K562 (cell line): ENCODE results near the gene PPP4R4. TPM values are rescaled to one million over a fixed set of nuclear protein-coding genes. Genes with fewer than 3 reads are reported as not detected.

ENCODE experiments used
- ATAC-seq: fragments of 200-7000 bp; cut with Tn5 transposase; 3 replicates; pipeline ENCODE4 v1.9.1; 2020; ENCODE audit warnings: moderate library complexity
- BruUV-seq: library from RNA; stranded (reverse); fragments of 400-500 nt; replicated peaks from 2 replicates; lab custom pipeline; 2021; lab: Mats Ljungman, UMichigan
- CTCF ChIA-PET: fragments of 300-600 bp; formaldehyde crosslinking; extraction: SDS; loops from one replicate; lab custom pipeline; 2021; ENCODE audit warnings: low intra/inter-chr PET ratio; lab: Yijun Ruan, JAX
- POLR2A ChIA-PET: fragments of 300-600, 350-650 bp; sonication (Branson Sonifier 250); formaldehyde crosslinking; extraction: SDS; loops from one replicate; lab custom pipeline; 2021; ENCODE audit warnings: antibody characterized with exemption, inconsistent platforms; lab: Yijun Ruan, JAX
- DNase-seq, 4 experiments: peaks; one replicate each; pipeline versions ENCODE4 v3.0.0 to v3.0.0-alpha.2; 2011 to 2018; ENCODE audit warnings: low spot score in 3 of 4, mixed read lengths in 3 of 4; ENCODE audit errors: extremely low read depth in 1 of 4
- FAIRE-seq: peaks from 2 replicates; lab custom pipeline; 2011; peaks lifted over from hg19 to GRCh38; lab: Jason Lieb, UNC
- H2AFZ ChIP-seq: 2 replicates; pipeline ENCODE4 v1.6.0; 2011; ENCODE audit warnings: low read depth, low read length, control low read depth, inconsistent platforms
- H3K27ac ChIP-seq: fragments of 200-600 bp; 3 replicates; pipeline ENCODE4 v1.8.0; 2011; ENCODE audit warnings: low read depth, mild to moderate bottlenecking, control low read depth, inconsistent platforms, low read length, moderate library complexity, mixed read lengths; ENCODE audit errors: extremely low read depth
- H3K27me3 ChIP-seq, 2 experiments: fragments of 300-600 bp in 1 of 2; 2 replicates in 1 of 2; 3 replicates in 1 of 2; pipeline versions ENCODE4 v1.6.0 to v1.8.0; 2011; ENCODE audit warnings: inconsistent platforms in 2 of 2, low read length in 2 of 2, mild to moderate bottlenecking in 1 of 2, mixed read lengths in 1 of 2, moderate library complexity in 1 of 2; ENCODE audit not compliant: control insufficient read depth in 2 of 2, insufficient read depth in 2 of 2
- H3K36me3 ChIP-seq: fragments of 300-600 bp; 3 replicates; pipeline ENCODE4 v1.8.0; 2011; ENCODE audit warnings: mild to moderate bottlenecking, low read length, inconsistent platforms; ENCODE audit not compliant: control insufficient read depth, insufficient read depth
- H3K4me1 ChIP-seq, 2 experiments: fragments of 200-600 bp in 1 of 2; replicated peaks in 1 of 2; 2 replicates in 1 of 2; 3 replicates in 1 of 2; pipeline versions ENCODE4 v1.5.1 to v1.8.0; 2011; ENCODE audit warnings: inconsistent platforms in 2 of 2, low read length in 2 of 2, mild to moderate bottlenecking in 1 of 2, mixed read lengths in 1 of 2, moderate library complexity in 1 of 2; ENCODE audit not compliant: control insufficient read depth in 2 of 2, insufficient read depth in 2 of 2
- H3K4me2 ChIP-seq: 2 replicates; pipeline ENCODE4 v1.6.1; 2011; ENCODE audit warnings: low read length, control low read depth, inconsistent platforms, mixed read lengths; ENCODE audit not compliant: insufficient read depth
- H3K4me3 ChIP-seq: fragments of 200-600 bp; sonication (generic), shearing (Covaris generic); 2 replicates; pipeline ENCODE4 v1.5.1; 2016; ENCODE audit warnings: control low read depth, inconsistent platforms
- H3K79me2 ChIP-seq: fragments of 200-600 bp; 3 replicates; pipeline ENCODE4 v1.8.0; 2011; ENCODE audit warnings: low read length, inconsistent platforms; ENCODE audit not compliant: control insufficient read depth, insufficient read depth
- H3K9ac ChIP-seq, 2 experiments: 2 replicates each; pipeline versions ENCODE4 v1.6.0 to v1.6.1; 2011; ENCODE audit warnings: low read depth in 2 of 2, low read length in 2 of 2, control low read depth in 1 of 2, inconsistent platforms in 1 of 2, mild to moderate bottlenecking in 1 of 2, mixed read lengths in 1 of 2; ENCODE audit not compliant: insufficient read depth in 1 of 2
- H3K9me1 ChIP-seq: one replicate; pipeline ENCODE4 v1.6.0; 2011; ENCODE audit warnings: inconsistent platforms, mild to moderate bottlenecking, low read length, moderate library complexity; ENCODE audit not compliant: control insufficient read depth, insufficient read depth
- H3K9me3 ChIP-seq: replicated peaks from 2 replicates; pipeline ENCODE4 v1.5.1; 2011; ENCODE audit warnings: low read depth, low read length, inconsistent platforms; ENCODE audit not compliant: control insufficient read depth, insufficient read depth
- H4K20me1 ChIP-seq: replicated peaks from 2 replicates; pipeline ENCODE4 v1.6.1; 2011; ENCODE audit warnings: low read length, inconsistent platforms, mixed read lengths; ENCODE audit not compliant: control insufficient read depth, insufficient read depth
- ATF1 ChIP-seq, 2 experiments: fragments of 450-650 bp in 1 of 2; IDR thresholded peaks; 2 replicates each; pipeline ENCODE4 v1.6.1; 2016; ENCODE audit warnings: missing compliant biosample characterization in 1 of 2, missing genetic modification characterization in 1 of 2
- HDAC8 ChIP-seq: fragments of 450-650 bp; IDR thresholded peaks from 2 replicates; pipeline ENCODE4 v1.6.1; 2016; ENCODE audit warnings: mild to moderate bottlenecking, missing genetic modification characterization, moderate library complexity, missing compliant biosample characterization
- ILF3 ChIP-seq: fragments of 450-650 bp; IDR thresholded peaks from 2 replicates; pipeline ENCODE4 v1.6.1; 2018; ENCODE audit warnings: antibody characterized with exemption, mild to moderate bottlenecking, moderate library complexity, borderline replicate concordance
- NFRKB ChIP-seq: fragments of 450-650 bp; IDR thresholded peaks from 2 replicates; pipeline ENCODE4 v1.6.1; 2016; ENCODE audit warnings: low read depth
- POLR2G ChIP-seq: fragments of 200-400 bp; formaldehyde crosslinking; IDR thresholded peaks from 2 replicates; pipeline ENCODE4 v1.6.1; 2017; ENCODE audit warnings: low read depth, mild to moderate bottlenecking, antibody characterized with exemption, low read length, moderate library complexity
- RBFOX2 ChIP-seq: fragments of 200-400 bp; formaldehyde crosslinking; IDR thresholded peaks from 2 replicates; pipeline ENCODE4 v1.6.1; 2017; ENCODE audit warnings: low read depth, mild to moderate bottlenecking, low read length, moderate library complexity
- ZNF644 ChIP-seq: fragments of 200-800 bp; sonication (Bioruptor generic); IDR thresholded peaks from 2 replicates; pipeline ENCODE4 v1.6.1; 2016; ENCODE audit warnings: low read depth, missing genetic modification characterization, missing compliant biosample characterization
- WGBS: fragments of 100-300 bp; shearing (Covaris generic); methylation state at CpG from one replicate; pipeline ENCODE4 v1.1.6; 2016; ENCODE audit warnings: low coverage, mixed read lengths; ENCODE audit not compliant: insufficient coverage; ENCODE audit errors: missing lambda C conversion rate; 5-methylcytosine and 5-hydroxymethylcytosine counted together
- in situ Hi-C: fragments of 300-500 bp; cut with MboI; formaldehyde crosslinking; loops from 4 replicates; pipeline ENCODE4 v1.15.0; 2018; ENCODE audit warnings: inconsistent platforms, mixed read lengths
- intact Hi-C: fragments of 100-400 bp; cut with micrococcal nuclease; formaldehyde crosslinking; loops from 2 replicates; pipeline ENCODE4 v1.14.2; 2022
- polyA plus RNA-seq, 8 experiments: library from polyadenylated mRNA; depleted of rRNA in 4 of 8; stranded (reverse) in 5 of 8; unstranded in 3 of 8; fragments of >200 nt; fragmentation: Nextera tagmentation in 2 of 8; fragmentation: Illumina TruSeq in 1 of 8; extraction: Ambion mirVana in 2 of 8; extraction: Trizol in 1 of 8; gene quantifications; 2 replicates each; pipeline versions ENCODE4 v1.2.1 to v1.2.3, GENCODE V29; 2011 to 2014; ENCODE audit warnings: inconsistent platforms in 1 of 8, missing spikeins in 1 of 8
- total RNA-seq, 7 experiments: library from RNA; depleted of rRNA in 6 of 7; stranded (reverse); fragments of >200 nt in 6 of 7; fragmentation: Illumina TruSeq in 2 of 7; extraction: Trizol in 2 of 7; gene quantifications; 2 replicates each; pipeline versions ENCODE4 v1.2.1 to v1.2.3, GENCODE V29; 2011 to 2021; ENCODE audit warnings: low replicate concordance in 1 of 7
- TF ChIP-seq, protein P1 (sequence below): fragments of 200-400 bp; formaldehyde crosslinking; IDR thresholded peaks from 2 replicates; pipeline ENCODE4 v1.6.1; 2017; ENCODE audit warnings: mild to moderate bottlenecking, low read depth, low read length, moderate library complexity
- TF ChIP-seq, protein P2 (sequence below), 2 experiments: fragments of 250-450 bp in 1 of 2; fragments of 450-650 bp in 1 of 2; sonication (Bioruptor Pico) in 1 of 2; IDR thresholded peaks; 2 replicates each; pipeline versions ENCODE4 v1.6.1 to v1.8.0; 2016 to 2021; ENCODE audit warnings: mild to moderate bottlenecking in 2 of 2, moderate library complexity in 2 of 2, missing compliant biosample characterization in 1 of 2, missing genetic modification characterization in 1 of 2

PPP4R4 gene
- total and polyA plus RNA-seq, 9 of the 15 experiments (the other 6 are each of a cell fraction or from before 2014, with no cell fraction given) = 0.11 to 0.26 TPM; not detected in 7

DNA sequence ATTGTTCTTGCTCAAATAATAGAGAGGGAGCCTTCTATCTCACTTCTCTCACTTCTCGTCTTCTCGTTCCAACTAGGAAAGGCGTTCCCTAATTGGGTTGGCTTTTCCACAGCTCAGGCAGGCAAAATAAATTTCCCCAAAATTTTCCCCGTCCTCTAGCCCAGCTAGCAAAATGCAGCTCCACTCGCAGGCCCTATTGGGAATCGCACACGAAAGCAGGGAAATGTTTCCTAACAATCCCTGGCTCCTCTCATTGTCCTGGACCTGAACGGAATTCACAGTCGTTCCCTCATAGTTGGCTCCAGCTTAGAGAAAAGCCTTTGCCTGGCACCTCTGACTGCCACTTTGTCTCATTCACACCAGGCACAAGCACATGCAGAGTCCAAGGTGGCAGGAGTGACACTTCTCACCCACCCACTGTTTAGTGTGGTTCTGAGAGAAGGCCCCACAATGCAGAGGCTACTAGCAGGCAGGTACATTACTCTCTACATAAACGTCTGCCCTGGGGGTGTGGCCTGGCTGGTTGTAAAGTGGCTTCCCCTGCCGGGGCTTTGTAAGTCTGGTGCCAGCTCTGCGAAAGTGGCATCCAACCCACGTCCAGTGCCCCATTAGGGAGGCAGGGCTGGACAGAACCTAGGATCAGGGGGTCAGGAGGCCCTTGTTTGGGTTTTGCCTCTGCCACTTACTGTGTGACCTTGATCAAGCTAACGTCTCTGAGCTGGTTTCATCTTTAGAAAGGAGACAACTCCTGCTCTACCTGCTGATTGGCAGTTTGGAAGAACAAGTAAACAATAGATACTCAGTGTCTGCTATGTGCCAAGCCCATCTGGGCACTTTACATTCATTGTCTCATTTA is 114.7 kb downstream of the PPP4R4 start:
- intact Hi-C loops = no loop called here
- Histone ChIP-seq H3K9ac (no peak overlapping the region), H3K9me1 (no peaks in the 10 kb centered on the region), H3K36me3 (no peaks in the 10 kb centered on the region), H3K79me2 (no peaks in the 10 kb centered on the region), H3K4me3 (no peak overlapping the region), H3K27me3 (peaks cover 0 to 6% of the 10 kb centered on the region in 2 experiments; a peak in 1 of 5 replicates), H3K4me1 (no peaks in the 10 kb centered on the region), H4K20me1 (no peaks in the 10 kb centered on the region), H3K27ac (no peak overlapping the region), H2AFZ (no peak overlapping the region), H3K9me3 (no peaks in the 10 kb centered on the region), H3K4me2 (no peak overlapping the region)
- in situ Hi-C loops = no loop called here
- ChIA-PET CTCF (no interaction called here), POLR2A (interaction anchor here (0.5 kb wide), 1 partner anchor 174 kb away, joined by 3 read pairs; no protein-coding TSS in a partner anchor)
- no peak for DNase-seq
- no peak for ATAC-seq
- BruUV-seq = no TSS peak
- WGBS = 2% methylated on average over 10 of the region's 14 CpGs
- FAIRE-seq = no peak
- TF ChIP-seq, protein P1, sequence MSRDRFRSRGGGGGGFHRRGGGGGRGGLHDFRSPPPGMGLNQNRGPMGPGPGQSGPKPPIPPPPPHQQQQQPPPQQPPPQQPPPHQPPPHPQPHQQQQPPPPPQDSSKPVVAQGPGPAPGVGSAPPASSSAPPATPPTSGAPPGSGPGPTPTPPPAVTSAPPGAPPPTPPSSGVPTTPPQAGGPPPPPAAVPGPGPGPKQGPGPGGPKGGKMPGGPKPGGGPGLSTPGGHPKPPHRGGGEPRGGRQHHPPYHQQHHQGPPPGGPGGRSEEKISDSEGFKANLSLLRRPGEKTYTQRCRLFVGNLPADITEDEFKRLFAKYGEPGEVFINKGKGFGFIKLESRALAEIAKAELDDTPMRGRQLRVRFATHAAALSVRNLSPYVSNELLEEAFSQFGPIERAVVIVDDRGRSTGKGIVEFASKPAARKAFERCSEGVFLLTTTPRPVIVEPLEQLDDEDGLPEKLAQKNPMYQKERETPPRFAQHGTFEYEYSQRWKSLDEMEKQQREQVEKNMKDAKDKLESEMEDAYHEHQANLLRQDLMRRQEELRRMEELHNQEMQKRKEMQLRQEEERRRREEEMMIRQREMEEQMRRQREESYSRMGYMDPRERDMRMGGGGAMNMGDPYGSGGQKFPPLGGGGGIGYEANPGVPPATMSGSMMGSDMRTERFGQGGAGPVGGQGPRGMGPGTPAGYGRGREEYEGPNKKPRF = no peak
- TF ChIP-seq POLR2G (no peak), ILF3 (no peak), ZNF644 (tag) (no peak), NFRKB (no peak), RBFOX2 (no peak), HDAC8 (tag) (no peak), ATF1 (CRISPR knock-in tag; IDR thresholded peaks at IDR 0.05) (no peak), ATF1 (tag; IDR thresholded peaks at IDR 0.05) (no peak)
- TF ChIP-seq, protein P2, sequence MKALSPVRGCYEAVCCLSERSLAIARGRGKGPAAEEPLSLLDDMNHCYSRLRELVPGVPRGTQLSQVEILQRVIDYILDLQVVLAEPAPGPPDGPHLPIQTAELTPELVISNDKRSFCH (CRISPR knock-in tag; IDR thresholded peaks at IDR 0.05) = no peak
- TF ChIP-seq, protein P2 (tag; IDR thresholded peaks at IDR 0.05) = no peak
